ENCODE results near the gene ZNF229. TPM values are rescaled to one million over a fixed set of nuclear protein-coding genes. Genes with fewer than 3 reads are reported as not detected.
A peak's percentile ranks its signal among the peaks of the same experiment; 100 is the strongest.

Gene ZNF229
- polyA plus RNA-seq (3.8 and 9.2 TPM in 2 replicates), polyA minus RNA-seq (13.0 and 14.9 TPM in 2 replicates)

GRCh38 chr19:44447916-44448674 is at the start of gene ZNF229:
Gene ZNF229 (minus strand): TSS chr19:44448472. CDS start chr19:44442847, 5,625 bp downstream.
- no peaks in the 10 kb centered on the region for H3K9me2 ChIP-seq (ENCODE audit: insufficient read depth, low read length)
- H3K4me2 ChIP-seq (ENCODE audit: low read length), result peak within 1 kb of the TSS; percentile 40
- no peak within 1 kb of the TSS for H2AFZ ChIP-seq (ENCODE audit: low read depth, low read length)
- no peaks in the 10 kb centered on the region for H4K20me1 ChIP-seq (ENCODE audit: insufficient read depth)
- H3F3A ChIP-seq (ENCODE audit: insufficient read depth, low read length, poor library complexity, severe bottlenecking), result no peaks in the 10 kb centered on the region
- H3K9me3 ChIP-seq (ENCODE audit: low read length), result peaks cover 4% of the 10 kb centered on the region
- H3K4me3 ChIP-seq (ENCODE audit: low read length), result peak within 1 kb of the TSS; percentile 66
- TF ChIP-seq SMC3 (conservative IDR thresholded peaks at IDR 0.05; ENCODE audit: poor library complexity) (no peak), MXI1 (conservative IDR thresholded peaks at IDR 0.05; ENCODE audit: poor library complexity, severe bottlenecking) (peak; percentile 85), POLR2AphosphoS5 (IDR thresholded peaks at IDR 0.05) (peak; percentile 49)
- no peaks in the 10 kb centered on the region for H3K27me3 ChIP-seq (ENCODE audit: insufficient read depth, low read depth, low read length)
- H3K27ac ChIP-seq (ENCODE audit: low read length), result no peak within 1 kb of the TSS
- H3K79me2 ChIP-seq (replicated peaks; ENCODE audit: insufficient read depth, low read length), result no peaks in the 10 kb centered on the region
- H3K36me3 ChIP-seq (ENCODE audit: insufficient read depth, low read length), result no peaks in the 10 kb centered on the region
- H3K9ac ChIP-seq (ENCODE audit: low read length), result peak within 1 kb of the TSS; percentile 30

DNA sequence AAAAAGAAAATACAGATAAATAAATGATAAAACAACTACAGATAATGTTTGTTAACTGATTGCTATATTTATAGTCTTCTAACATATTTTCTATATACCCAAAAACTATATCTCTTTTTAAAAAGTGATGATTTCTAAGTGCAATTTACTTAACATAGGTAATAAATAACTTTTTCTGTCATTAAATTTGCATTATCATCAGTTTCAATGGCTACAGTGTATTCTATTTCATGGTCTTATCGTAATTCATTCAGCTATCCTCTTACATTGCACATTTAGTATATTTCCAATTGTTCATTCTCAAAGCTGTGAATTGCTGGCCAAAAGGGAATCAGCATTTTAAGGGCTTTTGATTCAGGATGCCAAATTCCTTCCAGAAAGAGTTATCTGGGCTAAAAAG is 48.4 kb upstream of the ZNF229 start:
- no peaks in the 10 kb centered on the region for H3K27me3 ChIP-seq (ENCODE audit: insufficient read depth, low read depth, low read length)
- no peak overlapping the region for H3K9ac ChIP-seq (ENCODE audit: low read length)
- H3K9me3 ChIP-seq (ENCODE audit: low read length), result peaks cover 51% of the 10 kb centered on the region
- TF ChIP-seq MXI1 (conservative IDR thresholded peaks at IDR 0.05; ENCODE audit: poor library complexity, severe bottlenecking) (no peak), RAD21 (conservative IDR thresholded peaks at IDR 0.05) (no peak), EZH2 (IDR thresholded peaks at IDR 0.05; ENCODE audit: borderline replicate concordance, insufficient read depth, low read length, poor library complexity, severe bottlenecking) (no peak), TAF1 (IDR thresholded peaks at IDR 0.05; ENCODE audit: low read depth) (no peak), SMC3 (conservative IDR thresholded peaks at IDR 0.05; ENCODE audit: poor library complexity) (no peak), EP300 (conservative IDR thresholded peaks at IDR 0.05; ENCODE audit: poor library complexity, severe bottlenecking) (no peak), POLR2AphosphoS5 (IDR thresholded peaks at IDR 0.05) (no peak), REST (IDR thresholded peaks at IDR 0.05; ENCODE audit: borderline replicate concordance) (no peak)
- TF ChIP-seq, protein P1, sequence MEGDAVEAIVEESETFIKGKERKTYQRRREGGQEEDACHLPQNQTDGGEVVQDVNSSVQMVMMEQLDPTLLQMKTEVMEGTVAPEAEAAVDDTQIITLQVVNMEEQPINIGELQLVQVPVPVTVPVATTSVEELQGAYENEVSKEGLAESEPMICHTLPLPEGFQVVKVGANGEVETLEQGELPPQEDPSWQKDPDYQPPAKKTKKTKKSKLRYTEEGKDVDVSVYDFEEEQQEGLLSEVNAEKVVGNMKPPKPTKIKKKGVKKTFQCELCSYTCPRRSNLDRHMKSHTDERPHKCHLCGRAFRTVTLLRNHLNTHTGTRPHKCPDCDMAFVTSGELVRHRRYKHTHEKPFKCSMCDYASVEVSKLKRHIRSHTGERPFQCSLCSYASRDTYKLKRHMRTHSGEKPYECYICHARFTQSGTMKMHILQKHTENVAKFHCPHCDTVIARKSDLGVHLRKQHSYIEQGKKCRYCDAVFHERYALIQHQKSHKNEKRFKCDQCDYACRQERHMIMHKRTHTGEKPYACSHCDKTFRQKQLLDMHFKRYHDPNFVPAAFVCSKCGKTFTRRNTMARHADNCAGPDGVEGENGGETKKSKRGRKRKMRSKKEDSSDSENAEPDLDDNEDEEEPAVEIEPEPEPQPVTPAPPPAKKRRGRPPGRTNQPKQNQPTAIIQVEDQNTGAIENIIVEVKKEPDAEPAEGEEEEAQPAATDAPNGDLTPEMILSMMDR (IDR thresholded peaks at IDR 0.05; ENCODE audit: poor library complexity, severe bottlenecking), result no peak
- H3K4me2 ChIP-seq (ENCODE audit: low read length), result no peak overlapping the region
- no peak overlapping the region for H2AFZ ChIP-seq (ENCODE audit: low read depth, low read length)
- H3K27ac ChIP-seq (ENCODE audit: low read length), result no peak overlapping the region
- no peaks in the 10 kb centered on the region for H3K9me2 ChIP-seq (ENCODE audit: insufficient read depth, low read length)
- H4K20me1 ChIP-seq (ENCODE audit: insufficient read depth), result no peaks in the 10 kb centered on the region
- H3K4me3 ChIP-seq (ENCODE audit: low read length), result no peak overlapping the region
- peaks cover 39% of the 10 kb centered on the region for H3K36me3 ChIP-seq (ENCODE audit: insufficient read depth, low read length)
- H3F3A ChIP-seq (ENCODE audit: insufficient read depth, low read length, poor library complexity, severe bottlenecking), result no peaks in the 10 kb centered on the region
- peaks cover 44% of the 10 kb centered on the region for H3K79me2 ChIP-seq (replicated peaks; ENCODE audit: insufficient read depth, low read length)

Data from neural cell (in vitro differentiated cells).